ENCODE measurements around the gene KRTAP10-12.
"Not testable (repeated sequence)": the region's sequence is repeated elsewhere in the genome, so short reads cannot be mapped to it uniquely, and the experiment has no call there.

Gene KRTAP10-12

GRCh38 chr21:44670642-44671432 lies 26.1 kb upstream of the KRTAP10-12 start:
- DNase-seq: no peak

- no peak for DNase-seq
Observed at GRCh38 chr21:44671911-44672310, 25.1 kb upstream of the KRTAP10-12 start.

- DNase-seq: no peak
Observed at GRCh38 chr21:44677881-44678280, 19.1 kb upstream of the KRTAP10-12 start.

DNA sequence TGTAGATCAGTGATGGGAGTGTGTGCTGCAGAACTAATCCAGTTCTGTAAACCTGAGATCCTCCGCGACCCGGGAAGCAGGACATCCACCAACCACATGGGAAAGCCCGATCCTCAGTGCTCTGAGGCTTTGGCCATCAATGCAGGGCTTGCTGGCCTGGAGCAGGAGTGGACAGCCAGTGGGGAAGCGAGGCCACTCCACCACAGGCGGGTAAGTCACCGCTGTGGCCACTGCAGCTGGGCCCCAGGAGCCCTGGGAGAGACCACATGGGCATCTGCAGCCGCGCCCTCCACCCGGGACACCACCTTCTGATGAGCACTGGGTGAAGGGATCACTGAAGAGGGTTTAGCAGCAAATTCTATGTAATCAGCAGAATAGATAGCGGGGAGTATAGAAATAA lies 15.8 kb upstream of the KRTAP10-12 start:
- no peak for DNase-seq

DNA sequence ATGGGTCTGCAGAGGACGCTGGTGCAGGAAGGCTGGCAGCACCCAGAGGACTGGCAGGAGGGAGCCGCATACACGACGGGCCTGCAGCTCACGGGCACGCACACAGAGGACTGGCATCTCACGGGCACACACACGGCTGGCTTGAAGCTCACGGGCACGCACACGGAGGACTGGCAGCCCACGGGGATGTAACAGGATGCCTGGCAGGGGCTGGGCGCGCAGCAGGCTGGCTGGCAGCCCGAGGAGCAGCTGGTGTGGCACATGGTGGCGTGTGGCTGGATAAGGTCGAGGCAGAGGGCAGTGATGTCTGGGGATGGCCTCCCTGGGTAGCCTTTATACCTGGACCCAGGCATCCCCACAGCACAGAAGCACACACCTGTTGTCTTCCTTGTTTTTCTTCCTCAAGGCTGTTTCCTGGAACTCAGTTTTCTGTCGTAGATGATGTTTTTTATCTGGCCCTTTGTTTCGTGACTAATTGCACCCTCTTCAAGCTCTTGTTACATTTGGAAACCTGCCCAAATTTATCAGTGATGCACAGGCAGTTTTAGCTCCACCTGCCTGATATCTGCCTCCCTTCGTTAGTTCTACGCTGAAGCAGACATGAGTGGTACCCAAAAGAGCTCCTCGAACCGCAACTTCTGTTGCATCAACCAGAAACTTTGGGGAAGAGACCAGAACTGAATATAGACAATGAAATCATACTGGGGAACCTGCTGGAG lies 15.0 kb upstream of the KRTAP10-12 start, which contains the start of gene KRTAP12-1:
TSS of gene KRTAP12-1 (minus strand) at position 303 of the 719 bp plus-strand sequence. CDS start at position 263, 40 bp downstream.
- no peak for DNase-seq

DNA sequence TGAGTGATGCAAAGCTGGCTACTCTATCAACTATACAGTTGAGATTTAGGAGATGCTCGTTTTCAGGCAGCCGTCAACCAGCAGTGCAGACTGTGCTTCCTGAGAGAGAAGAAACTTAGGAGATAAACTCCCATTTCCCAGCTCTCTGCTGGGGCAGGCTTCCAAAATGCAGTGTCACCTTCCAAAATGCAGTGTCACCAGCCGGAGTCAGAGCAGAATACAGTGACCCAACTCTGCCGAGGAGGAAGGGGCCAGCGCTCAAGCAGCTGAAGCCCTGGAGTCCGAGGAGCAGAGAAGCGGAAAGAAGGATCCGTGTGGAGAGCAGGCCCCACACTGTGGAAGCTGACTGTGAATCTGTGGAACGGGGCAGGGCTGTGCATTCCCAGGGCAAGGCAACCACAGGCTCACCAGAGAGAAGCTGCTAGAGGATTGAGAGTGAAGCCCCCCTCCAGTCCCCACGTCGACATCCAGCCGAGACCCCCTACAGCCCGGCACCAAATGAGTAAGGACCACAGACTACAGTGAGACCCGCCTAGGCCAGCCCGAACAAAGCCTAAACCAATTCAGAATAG lies 14.3 kb upstream of the KRTAP10-12 start:
- no peak for DNase-seq

- DNase-seq: no peak
Observed at GRCh38 chr21:44684077-44684476, 12.9 kb upstream of the KRTAP10-12 start.

- no peak for DNase-seq
Observed at GRCh38 chr21:44684483-44684882, 12.5 kb upstream of the KRTAP10-12 start.

- not testable (repeated sequence) for DNase-seq
Observed at GRCh38 chr21:44685050-44685449, 11.9 kb upstream of the KRTAP10-12 start.

GRCh38 chr21:44686000-44686781 lies 10.8 kb upstream of the KRTAP10-12 start:
- no peak for DNase-seq

DNA sequence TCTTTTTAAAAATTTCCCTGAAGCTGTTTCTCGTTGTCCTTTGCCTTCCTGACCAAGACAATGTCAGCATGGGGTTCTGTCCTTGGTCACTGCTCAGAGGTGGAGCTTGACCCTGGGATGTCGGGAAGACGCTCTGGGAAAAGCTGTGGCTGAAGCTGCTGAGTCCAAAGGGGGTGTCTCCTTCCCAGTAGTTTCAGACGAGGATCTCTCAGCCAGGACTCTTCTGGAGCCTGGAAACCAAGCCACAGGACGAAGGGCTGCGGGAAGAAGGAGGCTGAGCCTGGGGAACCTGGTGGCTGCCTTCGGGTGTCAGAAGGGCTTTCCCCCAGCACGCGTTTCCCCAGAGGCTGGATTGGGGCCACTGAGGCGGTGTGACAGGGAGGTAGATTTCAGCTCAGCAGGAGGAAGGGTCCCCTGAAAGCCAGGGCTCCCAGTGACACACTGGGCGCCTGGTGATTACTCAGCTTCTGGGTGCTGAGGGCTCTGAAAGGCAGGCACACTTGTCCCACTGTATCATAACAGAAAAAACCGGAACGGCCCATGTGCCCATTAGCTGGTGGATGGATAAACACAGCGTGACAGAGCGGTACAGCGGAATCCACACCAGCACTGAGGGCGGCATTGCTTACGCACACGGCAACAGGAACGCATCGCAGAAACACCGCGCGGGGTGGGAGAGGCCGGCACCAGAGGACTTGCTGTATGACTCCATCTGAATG lies 10.0 kb upstream of the KRTAP10-12 start:
- no peak for DNase-seq

GRCh38 chr21:44687671-44688070 lies 9.3 kb upstream of the KRTAP10-12 start:
- DNase-seq: no peak

DNA sequence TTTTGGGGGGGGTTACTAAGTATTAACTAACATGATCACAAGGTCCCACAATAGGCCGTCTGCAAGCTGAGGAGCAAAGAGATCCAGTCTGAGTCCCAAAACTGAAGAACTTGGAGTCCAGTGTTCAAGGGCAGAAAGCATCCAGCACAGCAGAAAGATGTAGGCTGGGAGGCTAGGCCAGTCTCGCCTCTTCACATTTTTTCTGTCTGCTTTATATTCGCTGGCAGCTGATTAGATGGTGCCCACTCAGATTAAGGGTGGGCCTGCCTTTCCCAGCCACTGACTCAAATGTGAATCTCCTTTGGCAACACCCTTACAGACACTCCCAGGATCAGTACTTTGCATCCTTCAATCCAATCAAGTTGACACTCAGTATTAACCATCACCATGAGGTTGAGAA lies 7.2 kb upstream of the KRTAP10-12 start:
- not testable (repeated sequence) for DNase-seq

GRCh38 chr21:44691686-44692085 lies 5.3 kb upstream of the KRTAP10-12 start:
- no peak for DNase-seq

DNA sequence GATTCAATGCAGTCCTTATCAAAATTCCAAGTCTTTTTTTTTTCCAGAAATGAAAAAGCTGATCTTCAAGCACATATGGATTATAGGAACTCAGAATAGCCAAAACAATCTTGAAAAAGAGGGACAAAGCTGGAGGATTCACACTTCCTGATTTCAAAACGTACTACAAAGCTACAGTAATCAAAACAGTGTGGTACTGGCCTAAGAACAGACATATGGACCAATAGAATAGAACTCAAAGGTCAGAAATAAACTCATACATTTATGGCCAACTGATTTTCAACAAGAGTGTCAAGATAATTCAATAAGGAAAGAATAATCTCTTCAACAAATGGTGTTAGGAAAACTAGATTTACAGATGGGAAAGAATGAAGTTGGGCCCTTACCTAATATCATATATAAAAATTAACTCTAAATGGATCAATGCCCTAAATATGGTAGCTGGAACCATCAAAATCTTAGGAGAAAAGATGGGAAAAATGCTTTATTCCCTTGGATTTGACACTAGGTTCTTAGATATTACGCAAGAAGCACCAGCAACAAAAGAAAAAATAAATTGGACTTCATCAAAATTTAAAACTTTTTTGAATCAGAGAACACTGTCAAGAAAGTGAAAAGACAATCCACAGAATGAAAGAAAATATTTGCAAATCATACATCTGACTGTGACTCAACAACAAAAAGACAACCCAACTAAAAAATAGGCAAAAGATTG lies 4.0 kb upstream of the KRTAP10-12 start:
- no peak for DNase-seq

- no peak for DNase-seq
Observed at GRCh38 chr21:44694776-44695175, 2.2 kb upstream of the KRTAP10-12 start.

DNA sequence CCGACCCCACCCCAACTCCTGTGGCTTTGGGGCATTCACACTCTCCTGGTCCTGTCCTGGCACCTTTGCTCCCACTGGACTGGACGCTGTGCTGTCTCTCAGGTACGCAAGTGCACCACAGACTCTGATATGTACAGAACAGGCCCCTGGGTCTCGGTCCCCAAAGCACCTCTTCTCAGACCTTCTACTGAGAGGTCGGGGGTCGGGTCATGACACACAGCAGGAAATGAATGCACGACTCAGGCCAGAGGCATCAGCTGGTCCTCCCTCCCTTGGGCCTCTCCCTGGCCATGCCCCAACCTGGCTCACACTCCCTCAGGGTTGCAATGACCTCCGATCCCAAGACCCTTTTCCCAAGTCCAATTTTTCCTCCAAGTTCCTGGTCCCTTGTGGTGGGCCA lies 1.8 kb upstream of the KRTAP10-12 start:
- DNase-seq: no peak

DNA sequence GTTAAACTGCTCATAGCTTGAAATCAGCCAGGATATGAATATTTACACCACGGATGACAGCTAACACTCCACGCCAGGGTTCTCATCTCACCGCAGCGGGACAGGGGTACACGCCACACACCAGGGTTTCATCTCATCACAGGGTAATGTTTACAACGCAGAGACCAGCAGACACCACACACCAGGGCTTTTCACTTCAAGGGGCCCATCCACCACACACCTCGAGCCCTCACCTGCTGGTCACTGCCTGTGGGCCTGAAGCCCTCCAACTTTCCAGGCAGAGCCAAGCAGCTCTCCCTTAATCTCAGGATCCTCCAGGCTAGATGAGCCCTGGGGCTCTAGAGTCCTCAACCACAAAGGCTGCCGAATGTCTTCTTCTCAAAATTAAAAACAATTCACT lies 1.3 kb upstream of the KRTAP10-12 start:
- DNase-seq: no peak

DNA sequence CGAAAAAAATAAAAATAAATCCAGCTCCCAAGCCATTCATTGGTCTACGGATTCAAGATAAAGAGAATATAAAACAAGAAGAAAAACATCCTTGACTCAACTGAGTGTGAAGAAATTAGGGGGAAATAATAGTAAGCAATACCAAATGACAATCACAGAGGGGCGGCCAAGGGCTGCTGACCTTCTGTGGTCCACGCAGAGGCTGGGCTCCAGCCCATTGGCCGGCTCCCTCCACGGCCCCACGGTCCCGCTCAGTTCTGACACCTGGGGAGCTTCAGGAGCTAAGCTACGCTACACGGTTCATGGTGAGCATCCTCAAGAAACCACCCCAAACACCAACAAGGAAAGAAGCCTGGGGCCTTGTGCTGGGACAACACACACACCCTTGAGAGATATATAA lies 400 bp upstream of the KRTAP10-12 start:
- no peak for DNase-seq

DNA sequence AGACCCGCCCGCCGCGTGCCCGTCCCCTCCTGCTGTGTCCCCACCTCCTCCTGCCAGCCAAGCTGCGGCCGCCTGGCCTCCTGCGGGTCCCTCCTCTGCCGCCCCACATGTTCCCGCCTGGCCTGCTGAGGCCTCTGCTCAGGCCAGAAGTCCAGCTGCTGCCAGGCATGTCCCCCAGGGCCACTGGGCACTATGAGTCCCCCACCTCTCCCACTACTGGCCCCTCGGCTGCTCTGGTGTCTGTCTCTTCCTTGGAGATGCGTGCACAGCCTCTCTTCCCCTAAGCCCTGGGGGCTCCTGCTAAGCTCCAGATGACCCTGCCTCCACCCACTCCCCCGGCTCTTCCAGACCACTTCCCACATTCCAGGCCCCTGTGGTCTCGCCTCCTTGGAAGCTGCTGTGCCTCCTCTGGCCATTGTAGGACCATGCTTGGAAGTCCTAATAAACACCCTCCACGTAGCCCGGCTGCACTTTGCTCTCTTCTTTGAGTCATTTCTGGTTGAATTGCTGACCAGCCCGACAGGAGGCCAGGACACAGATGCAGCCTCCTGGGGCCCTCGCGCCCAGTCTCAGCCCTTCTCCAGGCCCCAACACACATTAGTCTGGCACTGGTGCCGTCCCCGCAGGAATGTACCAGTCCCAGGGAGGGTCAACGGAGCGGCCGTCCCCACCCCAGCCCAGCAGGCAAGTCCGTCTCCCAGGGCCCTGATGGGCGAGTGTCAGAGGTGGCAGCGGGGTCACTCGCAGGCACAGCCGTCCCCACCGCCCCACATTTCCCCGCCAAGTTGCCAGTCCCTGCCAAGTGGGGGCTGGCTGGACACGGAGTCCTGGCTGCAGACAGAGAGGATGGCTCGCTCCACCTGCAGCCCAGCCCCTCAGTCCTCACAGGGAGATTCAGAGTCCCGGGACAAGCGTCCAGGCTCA lies 1.1 kb downstream of the KRTAP10-12 start:
- DNase-seq: no peak
